Measurements from ENCODE around the gene CASZ1.

DNA sequence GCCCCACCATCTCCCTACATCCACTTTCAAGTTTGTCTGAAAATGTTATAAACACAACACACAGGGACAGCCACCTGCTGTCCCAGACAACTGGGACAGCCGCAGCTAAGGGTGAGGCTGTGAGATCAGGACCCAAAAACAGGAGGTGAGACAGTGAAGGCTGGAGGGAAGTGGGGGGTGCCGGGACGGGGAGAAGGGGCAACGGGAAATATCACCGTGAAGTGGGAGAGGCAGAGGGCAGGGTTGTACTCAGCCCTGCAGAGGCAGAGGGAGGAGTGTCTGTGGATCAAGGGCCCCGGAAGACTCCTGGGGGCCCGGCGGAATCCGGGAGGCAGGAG is 114.4 kb downstream of the CASZ1 start:
- TF ChIP-seq, protein P1, sequence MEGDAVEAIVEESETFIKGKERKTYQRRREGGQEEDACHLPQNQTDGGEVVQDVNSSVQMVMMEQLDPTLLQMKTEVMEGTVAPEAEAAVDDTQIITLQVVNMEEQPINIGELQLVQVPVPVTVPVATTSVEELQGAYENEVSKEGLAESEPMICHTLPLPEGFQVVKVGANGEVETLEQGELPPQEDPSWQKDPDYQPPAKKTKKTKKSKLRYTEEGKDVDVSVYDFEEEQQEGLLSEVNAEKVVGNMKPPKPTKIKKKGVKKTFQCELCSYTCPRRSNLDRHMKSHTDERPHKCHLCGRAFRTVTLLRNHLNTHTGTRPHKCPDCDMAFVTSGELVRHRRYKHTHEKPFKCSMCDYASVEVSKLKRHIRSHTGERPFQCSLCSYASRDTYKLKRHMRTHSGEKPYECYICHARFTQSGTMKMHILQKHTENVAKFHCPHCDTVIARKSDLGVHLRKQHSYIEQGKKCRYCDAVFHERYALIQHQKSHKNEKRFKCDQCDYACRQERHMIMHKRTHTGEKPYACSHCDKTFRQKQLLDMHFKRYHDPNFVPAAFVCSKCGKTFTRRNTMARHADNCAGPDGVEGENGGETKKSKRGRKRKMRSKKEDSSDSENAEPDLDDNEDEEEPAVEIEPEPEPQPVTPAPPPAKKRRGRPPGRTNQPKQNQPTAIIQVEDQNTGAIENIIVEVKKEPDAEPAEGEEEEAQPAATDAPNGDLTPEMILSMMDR (IDR thresholded peaks at IDR 0.05) = no peak
- no peak for TF ChIP-seq POLR2A (IDR thresholded peaks at IDR 0.05)

All from lower leg skin (tissue), 3 donors.